ENCODE measurements around the gene GLIPR1L1. TPM values are rescaled to one million over a fixed set of nuclear protein-coding genes. Genes with fewer than 3 reads are reported as not detected.

Gene GLIPR1L1, protein sequence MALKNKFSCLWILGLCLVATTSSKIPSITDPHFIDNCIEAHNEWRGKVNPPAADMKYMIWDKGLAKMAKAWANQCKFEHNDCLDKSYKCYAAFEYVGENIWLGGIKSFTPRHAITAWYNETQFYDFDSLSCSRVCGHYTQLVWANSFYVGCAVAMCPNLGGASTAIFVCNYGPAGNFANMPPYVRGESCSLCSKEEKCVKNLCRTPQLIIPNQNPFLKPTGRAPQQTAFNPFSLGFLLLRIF
- total RNA-seq, result not detected
- long read RNA-seq, partial matches to known transcripts, result 0 of 2 reads
- long read RNA-seq, other reads (novel, unspliced or antisense), result 2 of 2 reads

DNA sequence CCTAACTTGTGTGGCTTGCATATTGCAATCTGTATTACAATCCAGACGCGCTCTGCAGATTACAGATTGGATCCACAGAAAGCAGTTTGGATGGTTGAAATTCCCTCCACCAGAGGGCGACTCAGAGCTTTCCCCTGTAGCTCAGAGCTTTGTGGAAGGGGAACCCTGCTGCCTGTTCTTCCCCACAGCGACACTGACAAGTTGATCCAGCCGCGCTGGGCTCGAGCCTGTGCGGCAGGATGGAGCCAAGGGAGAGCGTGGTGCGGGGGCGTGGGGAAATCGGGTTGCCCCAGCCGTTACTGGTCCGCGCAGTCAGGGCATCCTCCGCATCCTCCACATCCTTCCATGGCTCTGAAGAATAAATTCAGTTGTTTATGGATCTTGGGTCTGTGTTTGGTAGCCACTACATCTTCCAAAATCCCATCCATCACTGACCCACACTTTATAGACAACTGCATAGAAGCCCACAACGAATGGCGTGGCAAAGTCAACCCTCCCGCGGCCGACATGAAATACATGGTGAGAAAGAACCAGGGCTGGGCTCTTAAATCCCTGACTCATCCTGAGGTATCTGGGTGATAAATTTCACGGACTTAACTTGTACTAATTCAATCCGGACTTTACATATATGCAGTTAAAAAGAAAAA lies at the start of gene GLIPR1L1:
GLIPR1L1 (plus strand) TSS at position 287 of the 647 bp plus-strand sequence; CDS start at position 346, 59 bp downstream.
- intact Hi-C loops (cut with DNase I), result loop anchor here (10.0 kb wide), 1 partner anchor 170 kb away; no protein-coding TSS in a partner anchor
- DNase-seq (ENCODE audit: low spot score), result peak; percentile 89

DNA sequence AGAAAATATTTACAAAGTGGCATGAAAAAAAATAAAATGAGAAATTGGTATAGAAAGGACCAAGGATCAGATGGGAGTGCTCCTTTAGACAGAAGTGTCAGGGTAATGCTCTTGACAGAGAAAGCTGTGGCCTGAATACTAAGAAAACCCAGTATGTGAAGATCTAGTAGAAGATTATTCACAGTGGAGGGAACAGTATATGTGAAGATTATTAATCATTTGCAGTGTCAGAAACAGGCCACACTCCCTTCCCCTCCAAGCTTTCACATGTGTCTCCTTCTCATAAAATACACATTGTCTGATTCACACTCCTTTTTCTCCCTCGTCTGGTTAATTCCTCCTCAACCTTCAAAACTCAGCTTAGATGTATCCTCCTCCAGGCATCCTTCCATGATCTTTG lies 45.6 kb upstream of the GLIPR1L1 start:
- DNase-seq (ENCODE audit: low spot score), result no peak
- intact Hi-C loops (cut with DNase I), result no loop called here

DNA sequence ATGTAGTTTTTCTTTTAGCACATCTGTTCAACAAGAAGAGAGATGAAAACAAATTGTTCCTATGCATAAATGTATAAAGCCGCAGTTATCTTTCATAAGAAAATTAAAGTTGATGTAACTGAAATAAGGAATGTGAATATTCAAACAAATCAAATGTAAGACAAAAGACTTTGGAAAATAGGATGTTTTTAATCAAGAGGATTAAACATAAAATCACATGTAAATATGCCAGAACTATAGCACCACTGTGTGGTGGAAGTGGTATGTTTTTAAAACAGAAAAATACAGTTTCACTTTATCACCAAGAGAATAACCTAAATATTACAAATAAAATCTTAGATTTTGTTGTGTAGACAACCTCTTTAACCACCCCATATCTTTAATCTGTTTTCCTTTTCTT lies 44.7 kb upstream of the GLIPR1L1 start:
- intact Hi-C loops (cut with DNase I), result no loop called here

DNA sequence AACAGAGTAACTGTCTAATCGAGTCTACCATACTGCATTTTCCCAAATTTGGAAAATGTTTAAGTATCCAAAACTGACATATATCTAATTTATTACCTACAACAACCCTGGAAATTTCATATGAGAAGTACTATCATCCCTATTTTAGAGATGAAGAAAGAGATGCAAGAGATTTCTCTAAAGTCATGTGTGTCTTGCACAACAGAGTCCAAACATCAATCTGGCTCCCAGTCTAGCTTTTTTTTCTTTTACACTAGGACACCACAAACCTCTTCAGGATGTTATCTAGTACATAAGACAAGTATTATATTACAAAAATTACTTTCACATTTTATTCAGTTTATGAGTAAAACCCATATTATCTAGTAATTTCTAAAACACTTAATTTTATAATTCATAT lies 43.5 kb upstream of the GLIPR1L1 start:
- no peak for DNase-seq (ENCODE audit: low spot score)
- intact Hi-C loops (cut with DNase I), result no loop called here

More for the DNA sequence above, 44.7 kb upstream of the GLIPR1L1 start:
- no peak for DNase-seq (ENCODE audit: low spot score)

DNA sequence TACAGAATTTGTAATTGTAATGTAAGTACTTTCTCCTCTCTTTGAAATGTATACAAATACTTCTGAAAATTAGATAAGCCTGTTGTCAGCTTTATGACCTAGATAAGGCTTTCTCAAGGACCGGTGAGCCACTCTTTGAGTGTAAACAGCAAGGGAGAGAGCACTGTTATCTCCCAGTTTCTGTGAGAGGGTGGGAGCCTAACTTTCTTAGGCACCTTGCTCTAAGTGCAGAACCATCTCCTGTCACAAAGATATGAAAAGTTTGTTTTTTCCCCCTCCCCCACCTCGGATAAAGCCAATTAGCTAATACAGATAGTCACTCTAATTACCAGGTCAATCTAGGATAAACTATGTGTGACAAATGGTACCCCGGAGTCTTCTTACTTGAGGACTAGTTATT lies 40.1 kb upstream of the GLIPR1L1 start:
- DNase-seq (ENCODE audit: low spot score), result no peak
- intact Hi-C loops (cut with DNase I), result no loop called here

DNA sequence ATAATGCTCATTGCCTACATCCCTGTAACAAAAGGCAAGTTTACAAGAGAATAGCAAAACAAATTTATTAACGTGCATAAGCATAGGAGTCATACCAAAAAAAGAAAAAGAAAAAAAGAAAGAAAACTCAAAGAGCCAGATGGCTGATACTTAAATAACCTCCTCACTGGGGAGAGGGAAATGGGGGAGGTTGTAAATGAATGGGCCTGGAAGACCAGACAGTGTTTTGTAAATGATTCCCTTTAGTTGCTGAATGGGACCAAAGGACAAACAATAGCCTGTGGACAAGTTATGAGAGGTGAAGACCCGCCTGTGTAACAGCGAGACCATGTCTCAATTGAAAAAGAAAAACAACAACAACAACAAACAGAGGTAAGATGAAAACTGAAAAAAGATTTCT lies 39.7 kb upstream of the GLIPR1L1 start:
- DNase-seq (ENCODE audit: low spot score), result no peak
- intact Hi-C loops (cut with DNase I), result no loop called here

DNA sequence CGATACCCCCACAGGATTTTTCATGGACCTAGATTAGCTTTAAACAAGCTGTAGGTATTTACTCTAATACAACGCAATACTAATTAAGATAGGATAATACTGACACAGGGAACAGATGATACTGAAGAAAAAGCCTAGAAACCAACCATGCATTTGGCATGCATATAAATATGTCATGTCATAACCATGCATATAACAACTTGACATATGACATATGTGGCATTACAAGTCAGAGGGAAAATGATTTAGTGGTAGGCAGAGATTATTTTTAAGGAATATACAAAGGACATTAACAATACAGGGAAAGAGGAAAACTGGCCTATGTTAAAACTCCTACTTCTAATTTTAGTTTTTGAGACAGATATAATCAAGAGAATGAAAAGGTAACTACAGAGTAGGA lies 32.2 kb upstream of the GLIPR1L1 start:
- DNase-seq (ENCODE audit: low spot score), result no peak

DNA sequence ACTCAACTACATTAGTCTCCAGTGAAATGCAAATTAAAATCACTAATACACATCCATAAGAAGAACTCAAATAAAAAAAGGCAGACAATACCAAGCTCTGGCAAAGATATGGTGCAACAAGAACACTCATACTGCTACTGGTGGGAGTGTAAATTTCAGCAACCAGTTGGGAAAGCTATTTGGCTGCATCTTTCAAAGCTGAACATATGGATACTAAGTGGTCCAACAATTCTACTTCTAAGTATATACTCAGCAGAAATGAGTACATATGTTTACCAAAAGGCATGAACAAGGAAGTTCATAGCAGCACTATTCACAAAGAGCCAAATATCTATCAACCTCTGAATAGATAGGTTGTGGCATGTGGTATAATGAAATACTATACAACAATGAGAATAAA lies 31.7 kb upstream of the GLIPR1L1 start:
- DNase-seq (ENCODE audit: low spot score), result no peak
- intact Hi-C loops (cut with DNase I), result no loop called here

More for the DNA sequence above, 32.2 kb upstream of the GLIPR1L1 start:
- intact Hi-C loops (cut with DNase I), result no loop called here

DNA sequence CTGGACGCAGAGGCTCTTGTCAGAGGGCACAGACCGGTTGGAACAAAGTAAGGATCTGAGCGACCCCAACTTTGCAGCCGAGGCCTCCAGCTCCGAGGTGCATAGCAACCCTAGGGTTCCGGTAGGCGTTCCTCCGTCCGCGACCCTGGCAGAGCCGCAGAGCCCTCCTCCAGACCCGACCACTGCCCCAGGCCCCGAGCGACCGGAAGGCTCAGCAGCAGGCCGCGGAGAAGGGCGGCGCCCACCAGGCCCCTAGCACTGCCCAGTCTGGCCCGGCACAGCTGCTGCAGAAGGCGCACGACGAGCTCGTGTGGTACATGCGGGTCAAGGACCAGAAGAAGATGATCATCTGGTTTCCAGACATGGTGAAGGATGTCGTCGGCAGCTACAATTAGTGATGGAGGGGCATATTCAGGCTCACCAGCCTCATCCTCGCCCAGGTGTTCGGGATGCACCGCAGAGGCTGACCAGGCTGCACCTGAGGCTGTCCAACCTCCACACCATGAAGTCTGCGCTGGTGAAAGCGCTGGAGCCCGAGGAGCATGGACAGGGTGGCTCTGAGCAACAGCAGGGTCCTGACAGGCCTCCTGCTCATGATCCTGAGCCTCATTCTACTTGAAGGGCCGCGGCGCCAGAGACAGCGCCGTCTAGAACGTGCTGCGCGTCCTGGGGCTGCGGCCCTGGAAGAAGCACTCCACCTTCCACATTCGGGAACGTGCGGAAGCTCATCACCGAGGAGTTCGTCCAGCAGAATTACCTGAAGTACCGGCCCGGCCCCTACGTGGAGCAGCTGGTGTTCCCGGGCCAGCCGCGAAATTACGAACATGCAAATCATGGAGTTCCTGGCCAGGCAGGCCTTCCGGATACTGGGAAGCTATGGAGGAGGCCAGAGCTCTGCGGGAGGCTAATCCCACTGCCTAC lies 28.8 kb upstream of the GLIPR1L1 start:
- intact Hi-C loops (cut with DNase I), result no loop called here
- DNase-seq (ENCODE audit: low spot score), result no peak

DNA sequence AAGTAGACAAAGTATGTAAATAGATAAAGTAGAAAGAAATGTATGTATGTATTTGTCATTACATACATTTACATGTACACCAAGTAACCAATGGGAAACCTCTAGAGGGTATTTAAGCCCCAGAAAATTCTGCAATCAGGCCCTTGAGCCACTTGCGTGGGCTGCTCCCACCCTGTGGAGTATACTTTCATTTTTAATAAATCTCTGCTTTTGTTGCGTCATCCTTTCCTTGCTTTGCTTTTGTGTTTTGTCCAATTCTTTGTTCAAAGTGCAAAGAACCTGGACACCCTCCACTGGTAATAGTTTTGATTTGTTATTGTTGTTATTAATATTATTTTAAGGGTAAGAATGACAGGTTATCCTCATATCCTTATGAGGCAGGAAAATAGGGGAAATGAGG lies 26.2 kb upstream of the GLIPR1L1 start:
- intact Hi-C loops (cut with DNase I), result no loop called here
- no peak for DNase-seq (ENCODE audit: low spot score)

DNA sequence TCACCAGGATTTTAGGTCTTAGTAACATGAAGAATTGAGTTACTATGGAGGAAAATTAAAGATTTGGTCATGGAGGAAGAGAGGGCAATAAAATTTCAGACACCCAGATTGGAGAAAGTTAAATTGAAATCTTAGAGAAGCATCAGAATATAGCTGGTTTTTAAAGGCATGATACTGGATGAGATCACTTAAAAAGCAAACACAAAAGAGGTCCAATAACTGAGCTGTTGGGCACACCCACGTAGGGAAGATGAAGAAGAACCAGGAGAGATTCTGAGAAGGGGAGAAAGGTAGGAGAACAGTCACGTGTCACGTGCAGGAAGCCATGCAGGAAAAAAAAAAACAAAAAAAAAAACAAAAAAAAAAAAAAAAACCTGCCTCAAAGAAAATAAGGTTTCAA lies 23.1 kb upstream of the GLIPR1L1 start:
- intact Hi-C loops (cut with DNase I), result no loop called here

DNA sequence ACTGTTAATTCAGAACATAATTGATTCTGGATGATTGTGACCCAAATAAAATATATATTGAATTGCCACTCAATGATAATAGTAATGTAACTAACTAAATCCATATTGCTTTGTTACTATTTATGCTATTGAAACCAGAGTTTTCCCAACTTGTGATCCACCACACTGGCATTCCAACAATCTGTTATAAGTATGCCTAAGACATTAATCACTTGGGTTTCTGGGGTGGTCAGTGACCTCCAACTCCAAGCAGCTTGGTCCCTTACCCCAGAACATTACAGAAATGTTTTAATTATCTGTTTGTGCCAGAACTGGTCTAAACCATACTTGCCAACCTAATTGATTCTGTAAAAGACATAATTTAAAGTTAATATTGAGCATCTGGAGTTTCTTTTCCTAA lies 19.0 kb upstream of the GLIPR1L1 start:
- DNase-seq (ENCODE audit: low spot score), result no peak
- intact Hi-C loops (cut with DNase I), result no loop called here

More for the DNA sequence above, 23.1 kb upstream of the GLIPR1L1 start:
- DNase-seq (ENCODE audit: low spot score), result no peak

DNA sequence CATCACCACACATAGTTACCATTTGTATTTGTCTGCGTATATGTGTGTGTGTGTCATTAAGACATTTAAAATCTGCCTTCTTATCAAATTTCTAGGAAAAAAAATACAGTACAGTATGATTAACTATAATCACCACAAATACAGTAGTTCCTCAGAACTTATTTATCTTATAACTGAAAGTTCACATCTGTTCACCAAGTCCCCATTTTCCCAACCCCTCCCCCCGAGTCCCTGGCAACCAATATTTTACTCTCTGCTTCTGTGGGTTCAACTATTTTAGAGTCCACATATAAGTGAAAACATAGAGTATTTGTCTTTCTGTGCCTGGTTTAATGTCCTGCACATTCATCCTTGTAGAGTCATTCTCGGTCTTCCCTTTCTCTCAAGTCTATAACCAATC lies 16.7 kb upstream of the GLIPR1L1 start:
- intact Hi-C loops (cut with DNase I), result no loop called here
- DNase-seq (ENCODE audit: low spot score), result no peak

DNA sequence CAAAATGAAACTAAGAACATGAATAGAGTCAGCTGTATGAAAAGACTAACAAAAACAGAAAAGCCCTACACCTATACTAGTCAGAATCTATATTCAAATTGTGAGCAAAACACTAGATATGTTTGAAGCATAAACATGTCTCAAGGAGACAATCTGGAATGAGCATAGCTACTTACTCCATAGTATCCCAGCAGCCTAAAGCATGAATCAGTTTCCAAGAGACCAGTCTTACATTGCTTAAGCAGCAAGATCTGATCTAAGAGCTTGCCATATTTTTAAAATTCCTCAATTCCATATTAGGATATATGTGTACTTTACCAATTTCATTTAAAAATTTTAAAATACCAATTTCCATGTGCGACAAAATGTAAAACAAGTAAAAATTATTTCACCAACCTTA lies 12.0 kb upstream of the GLIPR1L1 start:
- DNase-seq (ENCODE audit: low spot score), result no peak
- intact Hi-C loops (cut with DNase I), result no loop called here

DNA sequence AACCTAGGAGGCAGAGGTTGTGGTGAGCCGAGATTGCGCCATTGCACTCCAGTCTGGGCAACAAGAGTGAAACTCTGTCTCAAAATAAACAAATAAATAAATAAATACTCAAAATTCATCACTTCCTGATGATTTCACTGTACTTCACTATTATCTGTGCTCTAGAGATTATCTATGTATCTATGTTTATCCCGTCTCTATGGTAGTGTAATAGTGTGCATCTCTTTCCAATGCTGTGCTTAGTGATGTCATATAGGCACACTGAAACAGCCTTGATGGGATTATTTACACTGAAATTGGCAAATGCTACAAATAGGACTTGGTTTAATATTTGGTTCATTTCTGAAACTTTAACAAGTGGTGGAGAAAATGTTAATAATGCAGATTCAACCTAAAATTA lies 10.8 kb upstream of the GLIPR1L1 start:
- no peak for DNase-seq (ENCODE audit: low spot score)
- intact Hi-C loops (cut with DNase I), result no loop called here

DNA sequence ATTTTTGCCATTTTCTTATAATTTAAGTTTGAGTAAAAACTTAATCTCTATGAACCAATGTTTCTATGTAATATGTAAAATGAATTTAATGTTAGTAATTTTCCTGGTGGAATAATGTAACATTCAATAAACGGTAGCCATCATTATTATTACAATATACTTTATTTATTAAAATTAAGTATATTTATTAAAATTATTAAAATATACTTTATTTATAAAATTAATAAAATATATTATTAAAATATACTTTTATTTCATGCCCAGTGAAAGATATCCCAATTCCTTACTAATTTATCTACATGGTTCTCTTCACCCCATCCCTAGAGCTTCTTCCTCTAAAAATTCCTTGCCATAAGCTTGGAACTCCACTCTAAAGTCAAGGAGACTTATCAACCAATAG lies 6.8 kb upstream of the GLIPR1L1 start:
- intact Hi-C loops (cut with DNase I), result no loop called here
- DNase-seq (ENCODE audit: low spot score), result no peak

DNA sequence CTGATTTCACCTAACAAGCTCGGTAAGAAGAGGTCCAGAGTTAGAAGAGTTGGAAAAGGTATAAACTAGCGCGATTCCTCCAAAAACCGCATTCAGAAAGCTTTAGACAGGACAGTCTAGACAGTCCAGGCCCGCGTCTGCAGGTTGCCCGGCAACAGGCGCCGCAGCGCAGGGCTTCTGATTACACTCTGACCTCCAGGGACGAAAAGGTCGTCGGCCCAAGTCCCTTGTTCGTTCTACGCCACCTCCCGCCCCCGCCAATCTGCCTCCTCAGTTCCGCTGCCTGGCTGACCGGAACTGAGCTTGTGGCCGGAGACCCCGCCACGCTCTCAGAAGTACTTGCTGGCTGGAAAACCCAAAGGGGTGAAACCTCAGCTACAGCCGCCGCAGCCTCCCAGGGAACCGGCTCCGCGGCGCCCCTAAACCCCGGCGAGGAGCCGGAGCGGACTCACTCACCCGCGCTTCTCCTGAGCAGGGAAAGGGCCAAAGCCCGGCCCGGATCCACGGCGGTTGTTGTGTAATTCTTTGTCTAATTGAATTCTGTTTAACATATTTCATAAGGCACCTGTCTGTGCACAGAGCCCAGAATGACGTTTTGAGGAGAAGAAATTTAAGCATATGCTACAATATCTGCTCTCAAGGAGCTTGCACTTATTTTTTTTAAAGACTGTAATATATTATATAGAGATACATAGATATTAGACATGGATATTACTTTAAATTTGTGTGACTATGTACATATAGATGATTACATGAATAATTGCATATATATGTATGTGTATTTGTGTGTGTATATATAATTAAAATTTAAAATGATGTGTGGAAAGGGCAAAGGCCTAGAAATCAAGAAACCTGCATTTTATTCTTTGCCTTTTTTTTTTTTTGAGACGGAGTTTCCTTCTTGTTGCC lies 4.3 kb upstream of the GLIPR1L1 start, which contains the start of gene CAPS2:
CAPS2 (minus strand) TSS at position 407 of the 909 bp plus-strand sequence. CDS start 3,826 bp downstream, outside the sequence.
- intact Hi-C loops (cut with DNase I), result loop anchor here (10.0 kb wide), 1 partner anchor 175 kb away; no protein-coding TSS in a partner anchor

DNA sequence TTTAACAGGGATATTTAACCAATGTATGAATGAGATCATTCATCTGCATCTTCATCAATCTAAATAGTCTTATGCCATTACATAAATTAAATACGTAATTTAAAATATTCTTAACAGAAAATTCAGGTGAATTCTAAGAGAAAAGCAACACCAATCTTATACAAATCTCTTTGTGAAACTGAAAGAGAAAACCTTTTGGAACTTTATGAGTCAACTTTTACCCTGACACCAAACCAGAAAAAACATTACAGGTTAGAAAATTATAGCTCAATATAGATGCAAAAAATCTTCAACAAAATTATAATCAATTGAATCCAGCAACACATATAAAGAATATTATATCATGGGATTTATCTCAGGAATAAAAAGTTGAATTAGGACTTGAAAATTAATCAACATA lies 3.4 kb downstream of the GLIPR1L1 start:
- no peak for DNase-seq (ENCODE audit: low spot score)
- intact Hi-C loops (cut with DNase I), result loop anchor here (10.0 kb wide), 1 partner anchor 167 kb away; no protein-coding TSS in a partner anchor

More for the DNA sequence above, 4.3 kb upstream of the GLIPR1L1 start, which contains the start of gene CAPS2:
- DNase-seq (ENCODE audit: low spot score), result peak; percentile 88

DNA sequence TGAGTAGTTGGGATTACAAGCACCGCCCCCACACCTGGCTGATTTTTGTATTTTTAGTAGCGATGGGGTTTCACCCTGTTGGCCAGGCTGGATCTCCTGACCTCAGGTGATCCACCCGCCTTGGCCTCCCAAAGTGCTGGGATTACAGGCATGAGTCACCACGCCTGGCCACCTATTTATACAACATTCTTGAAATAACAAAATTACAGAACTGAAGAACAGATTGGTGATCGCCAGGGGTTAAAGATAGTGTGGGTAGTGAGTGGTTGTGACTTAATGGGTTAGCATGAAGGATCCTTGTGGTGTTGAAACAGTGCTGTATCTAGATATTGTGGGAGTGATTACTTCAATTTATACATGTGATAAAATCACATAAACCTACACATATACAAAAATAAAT lies 7.4 kb downstream of the GLIPR1L1 start:
- intact Hi-C loops (cut with DNase I), result no loop called here
- no peak for DNase-seq (ENCODE audit: low spot score)
